KOPT-K1 (cell line): ENCODE measurements around the gene GRIP2.

Experiments used
- H3K27ac ChIP-seq: fragments of 200-600 bp; sonication (generic); 2 replicates; pipeline ENCODE4 v1.5.1; 2016; ENCODE audit warnings: antibody characterized with exemption, mild to moderate bottlenecking, low read depth, low read length; ENCODE audit not compliant: poor library complexity, severe bottlenecking
- H3K36me3 ChIP-seq: fragments of 200-600 bp; sonication (generic); 2 replicates; pipeline ENCODE4 v1.5.1; 2017; ENCODE audit warnings: antibody characterized with exemption, mild to moderate bottlenecking, low read length, moderate library complexity; ENCODE audit not compliant: insufficient read depth
- H3K9me3 ChIP-seq: fragments of 200-600 bp; sonication (generic); 2 replicates; pipeline ENCODE4 v1.5.1; 2017; ENCODE audit warnings: antibody characterized with exemption, low read length, mild to moderate bottlenecking; ENCODE audit not compliant: insufficient read depth, poor library complexity, severe bottlenecking

Gene GRIP2

DNA sequence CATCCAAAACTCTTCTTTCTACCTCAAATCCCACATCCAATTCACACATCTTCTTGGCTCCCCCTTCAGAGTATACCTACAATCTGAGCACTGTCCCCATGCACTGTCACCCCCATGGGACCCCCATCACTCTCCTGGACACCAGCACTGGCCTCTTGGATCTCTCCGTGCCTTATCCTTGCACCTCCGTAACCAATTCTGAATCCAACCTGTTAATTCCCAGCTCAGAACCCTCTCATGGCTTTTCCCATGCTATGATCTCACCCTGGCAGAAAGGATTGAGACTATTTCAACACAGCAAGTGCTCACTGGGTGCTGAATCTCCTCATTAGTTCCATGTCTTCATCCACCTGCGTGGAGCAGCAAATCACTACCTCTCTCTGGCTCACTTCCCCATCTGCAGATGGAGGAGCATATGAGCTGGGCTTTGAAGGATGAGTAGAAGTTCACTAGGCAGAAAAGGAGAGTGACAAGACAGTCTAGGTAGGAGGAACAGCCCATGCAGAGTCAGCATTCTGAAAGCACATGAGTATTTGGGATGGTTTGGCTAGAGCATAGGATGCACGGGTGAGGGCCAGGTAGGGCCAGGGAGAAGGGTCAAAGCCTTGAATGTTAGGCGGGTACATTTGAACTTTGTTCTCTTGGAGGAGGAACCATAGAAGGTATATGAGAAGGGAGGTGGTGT, 89.1 kb downstream of the GRIP2 start:
- Histone ChIP-seq H3K9me3 (no peaks in the 10 kb centered on the region), H3K36me3 (peaks cover 97% of the 10 kb centered on the region), H3K27ac (no peak overlapping the region)

DNA sequence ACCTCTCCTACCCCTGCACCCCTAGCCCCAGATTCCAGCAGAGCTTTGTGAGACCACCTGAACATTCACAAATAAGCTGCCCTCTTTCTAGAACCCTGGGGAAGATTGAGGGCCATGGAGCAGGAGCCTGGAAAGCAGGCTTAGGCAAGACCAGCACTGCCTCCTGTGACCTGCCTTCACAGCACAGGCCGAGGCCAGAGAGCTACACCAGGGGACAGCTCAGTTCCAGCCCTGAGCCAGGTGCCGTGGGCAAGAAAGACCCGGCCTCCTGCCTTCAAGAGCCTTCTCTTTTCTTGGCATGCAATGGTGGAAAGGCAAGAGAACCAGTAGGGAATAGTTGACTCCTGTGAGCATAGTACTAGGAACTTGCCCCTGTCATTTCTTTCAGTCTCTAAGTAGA, 89.6 kb downstream of the GRIP2 start:
- peaks cover 97% of the 10 kb centered on the region for H3K36me3 ChIP-seq
- H3K9me3 ChIP-seq = no peaks in the 10 kb centered on the region
- H3K27ac ChIP-seq = no peak overlapping the region

DNA sequence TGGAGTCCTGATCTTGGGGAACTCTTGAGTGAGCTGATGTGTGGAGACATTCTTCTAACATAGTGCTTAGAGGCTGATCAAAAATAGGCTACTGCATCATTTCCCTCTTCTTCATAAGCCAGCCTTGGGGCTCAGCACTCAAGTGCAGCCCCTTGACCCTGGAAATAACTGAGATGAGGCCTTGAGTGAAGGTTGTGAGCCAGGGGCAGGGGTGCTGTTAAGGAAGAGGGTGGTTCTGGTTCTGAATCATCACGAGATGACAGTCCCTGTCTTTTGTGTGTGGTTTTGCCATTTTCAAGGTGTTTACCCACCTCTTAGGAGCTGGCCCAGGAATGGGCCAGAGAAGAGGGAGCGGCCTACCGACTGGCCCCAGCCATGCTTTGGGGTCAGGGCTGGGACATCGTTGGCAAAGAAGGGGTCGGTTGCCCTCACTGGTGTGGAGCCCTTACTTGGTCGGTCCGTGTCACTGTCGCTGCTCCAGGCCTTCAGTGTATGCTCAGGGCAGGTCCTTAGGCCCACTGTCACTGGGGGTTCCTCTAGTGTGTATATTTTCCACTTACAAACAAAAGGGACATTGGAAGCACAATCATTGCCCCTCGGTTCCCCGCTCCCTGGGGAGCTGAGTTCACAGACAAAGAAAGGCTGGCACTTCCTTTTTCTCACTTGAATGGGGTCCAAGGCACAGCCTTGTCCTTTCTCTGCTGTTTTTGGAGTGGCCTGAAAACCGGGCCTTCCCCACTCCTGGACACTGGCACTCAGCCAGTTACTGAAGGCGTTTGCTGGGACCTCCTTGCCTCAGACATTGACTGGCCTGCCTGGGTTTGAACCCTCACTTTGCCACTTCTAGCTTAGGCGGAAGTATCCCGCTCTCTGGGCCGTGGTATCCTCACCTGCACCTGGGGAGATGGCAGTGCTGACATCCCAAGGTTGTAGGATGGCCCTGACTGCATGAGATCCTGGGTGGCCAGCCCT, 91.1 kb downstream of the GRIP2 start:
- Histone ChIP-seq H3K9me3 (no peaks in the 10 kb centered on the region), H3K27ac (no peak overlapping the region), H3K36me3 (peaks cover 97% of the 10 kb centered on the region)

- no peak overlapping the region for H3K27ac ChIP-seq
- H3K36me3 ChIP-seq = peaks cover 97% of the 10 kb centered on the region
- no peaks in the 10 kb centered on the region for H3K9me3 ChIP-seq
Measured at GRCh38 chr3:14448063-14448462, 92.1 kb downstream of the GRIP2 start.

DNA sequence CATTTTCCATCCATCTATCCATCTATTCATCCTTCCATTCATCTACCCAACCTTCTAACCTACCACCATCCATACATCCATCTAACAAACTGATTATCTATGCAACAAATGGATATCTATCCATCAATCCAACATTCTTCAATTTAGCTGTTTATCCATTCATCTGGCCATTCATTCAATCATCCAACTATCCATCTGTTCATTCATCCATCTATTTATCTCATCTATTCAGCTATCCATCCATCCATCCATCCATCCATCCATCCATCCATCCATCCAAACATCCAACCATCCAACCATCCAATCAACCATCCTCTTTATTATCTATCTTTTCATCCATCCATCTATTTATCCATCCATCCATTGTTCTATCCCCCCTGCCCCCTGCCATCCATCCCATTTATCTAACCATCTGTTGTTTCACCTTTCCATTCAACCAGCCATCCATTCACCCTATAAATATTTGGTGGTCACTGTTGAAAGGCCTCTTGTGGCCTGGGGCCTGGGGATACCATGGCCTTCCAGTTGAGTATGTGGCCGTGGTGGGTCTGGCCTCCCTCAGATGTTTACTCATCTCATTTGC, 93.1 kb downstream of the GRIP2 start:
- H3K36me3 ChIP-seq = peaks cover 87% of the 10 kb centered on the region
- no peak overlapping the region for H3K27ac ChIP-seq
- no peaks in the 10 kb centered on the region for H3K9me3 ChIP-seq

DNA sequence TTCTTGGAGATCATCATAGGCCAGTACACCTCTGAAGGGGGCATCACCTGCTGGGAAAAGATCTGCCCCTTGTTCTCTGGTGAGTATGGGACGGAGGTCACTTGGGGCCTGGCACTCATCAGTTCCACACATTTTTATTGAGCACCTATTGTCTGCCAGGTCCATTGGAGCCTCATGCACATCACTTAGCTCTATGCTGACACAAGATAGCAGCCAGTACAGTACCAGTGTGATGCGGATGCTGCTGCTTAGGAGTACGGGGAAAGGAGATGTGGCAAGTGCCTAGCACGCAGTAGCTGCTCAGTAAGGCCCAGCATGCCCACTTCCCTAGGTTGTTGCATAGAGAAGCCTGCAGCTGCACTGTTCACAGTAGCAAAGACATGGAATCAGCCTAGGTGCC, 94.4 kb downstream of the GRIP2 start:
- H3K27ac ChIP-seq = no peak overlapping the region
- H3K36me3 ChIP-seq = peaks cover 74% of the 10 kb centered on the region
- no peaks in the 10 kb centered on the region for H3K9me3 ChIP-seq

DNA sequence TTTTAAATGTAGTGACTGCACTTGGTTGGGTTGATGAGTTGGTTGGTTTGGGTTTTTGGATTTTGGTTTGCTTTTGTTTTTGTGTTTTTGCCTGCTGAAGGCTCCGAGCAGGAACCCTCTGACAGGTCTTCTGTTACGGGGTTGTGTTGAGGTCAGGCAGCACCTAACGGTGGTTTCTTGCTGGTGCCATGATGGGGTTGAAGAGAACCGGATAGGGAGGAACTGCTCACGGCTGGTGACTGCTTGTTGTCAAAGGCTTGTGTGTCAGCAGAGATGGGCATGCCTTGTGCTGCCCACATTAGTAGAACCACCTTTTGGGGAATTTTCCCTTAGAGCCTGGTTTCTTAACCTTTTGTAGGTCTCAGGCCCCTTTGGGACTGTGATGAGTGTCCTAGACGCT, 95.8 kb downstream of the GRIP2 start:
- Histone ChIP-seq H3K27ac (no peak overlapping the region), H3K9me3 (no peaks in the 10 kb centered on the region), H3K36me3 (peaks cover 62% of the 10 kb centered on the region)

GRCh38 chr3:14441920-14442300, 98.2 kb downstream of the GRIP2 start:
- Histone ChIP-seq H3K36me3 (peaks cover 37% of the 10 kb centered on the region), H3K9me3 (no peaks in the 10 kb centered on the region), H3K27ac (no peak overlapping the region)

DNA sequence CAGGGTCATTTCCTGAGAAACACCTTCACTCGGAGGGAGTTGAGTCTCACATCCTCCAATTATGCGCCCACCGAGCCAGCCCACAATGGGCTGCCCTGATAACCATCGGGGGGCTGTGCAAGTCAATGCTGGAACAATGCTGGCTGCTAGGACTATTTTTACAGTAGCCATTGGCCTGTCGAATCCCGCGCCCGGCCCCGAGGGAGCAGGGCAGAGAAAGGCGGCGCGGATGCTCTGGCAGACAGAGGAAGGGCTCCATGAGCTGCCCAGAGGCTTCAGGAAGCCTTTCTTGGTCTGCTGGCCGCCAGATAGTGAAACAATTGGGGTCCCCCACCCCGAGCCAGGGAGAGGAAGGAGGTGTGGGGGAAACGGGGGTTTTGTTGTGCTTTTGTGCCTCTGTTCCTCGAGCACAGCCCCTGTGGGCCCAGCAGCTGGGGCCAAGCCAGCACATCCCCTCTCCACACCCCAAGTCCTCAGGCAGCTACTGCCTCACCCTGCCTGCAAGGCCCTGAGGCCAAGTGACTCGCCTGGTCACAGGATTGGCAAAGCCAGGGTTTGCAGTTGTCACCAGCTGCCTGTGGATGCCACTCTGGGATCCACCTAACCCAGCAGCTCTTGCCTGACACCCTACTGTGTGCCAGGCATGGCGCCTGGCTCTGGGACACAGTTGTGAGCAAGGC, 98.8 kb downstream of the GRIP2 start:
- no peaks in the 10 kb centered on the region for H3K9me3 ChIP-seq
- no peak overlapping the region for H3K27ac ChIP-seq
- H3K36me3 ChIP-seq = peaks cover 32% of the 10 kb centered on the region

- Histone ChIP-seq H3K9me3 (no peaks in the 10 kb centered on the region), H3K36me3 (peaks cover 25% of the 10 kb centered on the region; the same call in 1 of the 2 replicates), H3K27ac (no peak overlapping the region)
Measured at GRCh38 chr3:14440531-14441239, 99.5 kb downstream of the GRIP2 start.

- Histone ChIP-seq H3K9me3 (no peaks in the 10 kb centered on the region), H3K36me3 (peaks cover 20% of the 10 kb centered on the region; the same call in 1 of the 2 replicates), H3K27ac (no peak overlapping the region)
Measured at GRCh38 chr3:14440168-14440518, 100.0 kb downstream of the GRIP2 start.

- H3K27ac ChIP-seq = no peak overlapping the region
- no peaks in the 10 kb centered on the region for H3K9me3 ChIP-seq
- peaks cover 15% of the 10 kb centered on the region; the same call in 1 of the 2 replicates for H3K36me3 ChIP-seq
Measured at GRCh38 chr3:14439501-14440167, 100.5 kb downstream of the GRIP2 start.
